H1 (cell line): ENCODE data around the gene TIAM2. TPM values are rescaled to one million over a fixed set of nuclear protein-coding genes. Genes with fewer than 3 reads are reported as not detected.
A peak's percentile ranks its signal among the peaks of the same experiment; 100 is the strongest.

Source experiments
- CTCF ChIA-PET: fragments of 300-600 bp; sonication (Branson Sonifier 250); formaldehyde crosslinking; loops from one replicate; lab custom pipeline; 2021; ENCODE audit not compliant: partially characterized antibody; lab: Charles Lee
- POLR2A ChIA-PET: fragments of 300-600 bp; sonication (Branson Sonifier 250); formaldehyde crosslinking; loops from one replicate; lab custom pipeline; 2021; ENCODE audit warnings: inconsistent platforms; ENCODE audit not compliant: partially characterized antibody; lab: Charles Lee
- DNase-seq, 2 experiments: peaks; one replicate each; pipeline versions ENCODE4 v3.0.0 to v3.0.0-alpha.2; 2010 to 2022; ENCODE audit warnings: low spot score in 2 of 2, low read depth in 1 of 2, mixed read lengths in 1 of 2
- FAIRE-seq: peaks from 2 replicates; lab custom pipeline; 2011; peaks lifted over from hg19 to GRCh38; lab: Jason Lieb, UNC
- H2AFZ ChIP-seq: 2 replicates; pipeline ENCODE4 v1.8.1; 2012; ENCODE audit warnings: low read length, inconsistent platforms
- H2AK5ac ChIP-seq: 2 replicates; pipeline ENCODE4 v1.6.1; 2013; ENCODE audit warnings: low read depth, low read length
- H2BK120ac ChIP-seq: replicated peaks from 2 replicates; pipeline ENCODE3; 2013; ENCODE audit warnings: low read depth, low read length, inconsistent platforms
- H2BK12ac ChIP-seq: 2 replicates; pipeline ENCODE4 v1.6.1; 2013; ENCODE audit warnings: low read depth, low read length
- H2BK15ac ChIP-seq: 2 replicates; pipeline ENCODE4 v1.6.1; 2013; ENCODE audit warnings: low read length
- H2BK20ac ChIP-seq: 2 replicates; pipeline ENCODE4 v1.6.1; 2013; ENCODE audit warnings: low read length
- H2BK5ac ChIP-seq: 2 replicates; pipeline ENCODE4 v1.6.1; 2013; ENCODE audit warnings: low read depth, low read length
- H3K14ac ChIP-seq: 2 replicates; pipeline ENCODE4 v1.6.1; 2013; ENCODE audit warnings: inconsistent platforms; ENCODE audit not compliant: insufficient read length
- H3K18ac ChIP-seq: 2 replicates; pipeline ENCODE4 v1.6.1; 2013; ENCODE audit warnings: low read length; ENCODE audit errors: extremely low read depth
- H3K23ac ChIP-seq: 2 replicates; pipeline ENCODE4 v1.6.1; 2013; ENCODE audit warnings: inconsistent platforms; ENCODE audit not compliant: insufficient read length
- H3K23me2 ChIP-seq: 2 replicates; pipeline ENCODE4 v1.6.1; 2013; ENCODE audit warnings: low read depth, low read length
- H3K27ac ChIP-seq: 2 replicates; pipeline ENCODE4 v1.6.1; 2011; ENCODE audit warnings: low read depth, low read length, inconsistent platforms
- H3K27me3 ChIP-seq, 4 experiments: replicated peaks in 1 of 4; 1 replicate in 1 of 4; 2 replicates in 3 of 4; pipeline versions ENCODE4 v1.6.1 to v1.8.1; 2011 to 2013; ENCODE audit warnings: low read length in 3 of 4, mild to moderate bottlenecking in 3 of 4, inconsistent platforms in 2 of 4, mixed read lengths in 2 of 4, moderate library complexity in 1 of 4; ENCODE audit not compliant: control insufficient read depth in 3 of 4, insufficient read depth in 3 of 4; ENCODE audit errors: extremely low read depth in 1 of 4
- H3K36me3 ChIP-seq, 4 experiments: 2 replicates each; pipeline versions ENCODE4 v1.6.1 to v1.8.1; 2011 to 2013; ENCODE audit warnings: mild to moderate bottlenecking in 4 of 4, low read length in 3 of 4, moderate library complexity in 2 of 4, control low read depth in 1 of 4, inconsistent platforms in 1 of 4; ENCODE audit not compliant: insufficient read depth in 4 of 4, control insufficient read depth in 2 of 4
- H3K4ac ChIP-seq: replicated peaks from 2 replicates; pipeline ENCODE3; 2013; ENCODE audit warnings: low read length, low read depth, mixed read lengths, inconsistent platforms; ENCODE audit not compliant: insufficient read length
- H3K4me1 ChIP-seq, 4 experiments: replicated peaks in 1 of 4; 1 replicate in 1 of 4; 2 replicates in 3 of 4; pipeline versions ENCODE4 v1.6.1 to v1.8.1; 2011 to 2013; ENCODE audit warnings: low read length in 3 of 4, inconsistent platforms in 2 of 4, mixed read lengths in 1 of 4; ENCODE audit not compliant: insufficient read depth in 4 of 4, control insufficient read depth in 3 of 4
- H3K4me2 ChIP-seq, 2 experiments: 2 replicates each; pipeline versions ENCODE4 v1.6.1 to v1.8.1; 2011 to 2013; ENCODE audit warnings: low read depth in 2 of 2, low read length in 2 of 2, control low read depth in 1 of 2, inconsistent platforms in 1 of 2, mild to moderate bottlenecking in 1 of 2; ENCODE audit not compliant: insufficient read depth in 1 of 2
- H3K4me3 ChIP-seq, 4 experiments: fragments of 200-600, 300-600 bp in 1 of 4; sonication (generic), shearing (Covaris generic), sonication (Bioruptor Twin) in 1 of 4; 2 replicates each; pipeline versions ENCODE4 v1.5.1 to v1.8.1; 2011 to 2016; ENCODE audit warnings: low read length in 4 of 4, low read depth in 3 of 4, control low read depth in 2 of 4, inconsistent platforms in 2 of 4, mild to moderate bottlenecking in 2 of 4, mixed read lengths in 1 of 4, moderate library complexity in 1 of 4; ENCODE audit not compliant: insufficient read depth in 2 of 4; ENCODE audit errors: extremely low read depth in 1 of 4
- H3K56ac ChIP-seq: replicated peaks from 2 replicates; pipeline ENCODE3; 2013; ENCODE audit warnings: low read depth, mild to moderate bottlenecking, mixed read lengths, low read length, inconsistent platforms; ENCODE audit not compliant: insufficient read length
- H3K79me1 ChIP-seq: 2 replicates; pipeline ENCODE4 v1.6.1; 2013; ENCODE audit warnings: low read depth, low read length, control low read depth
- H3K79me2 ChIP-seq, 2 experiments: 2 replicates each; pipeline versions ENCODE4 v1.6.1 to v1.8.1; 2012 to 2013; ENCODE audit warnings: low read length in 2 of 2, mild to moderate bottlenecking in 2 of 2, inconsistent platforms in 1 of 2; ENCODE audit not compliant: insufficient read depth in 2 of 2, control insufficient read depth in 1 of 2
- H3K9ac ChIP-seq, 4 experiments: replicated peaks in 1 of 4; 1 replicate in 1 of 4; 2 replicates in 3 of 4; pipeline versions ENCODE4 v1.6.1 to v1.8.1; 2011 to 2013; ENCODE audit warnings: low read depth in 3 of 4, low read length in 3 of 4, control low read depth in 2 of 4, mild to moderate bottlenecking in 2 of 4, moderate library complexity in 2 of 4, inconsistent platforms in 1 of 4; ENCODE audit errors: extremely low read depth in 1 of 4
- H3K9me3 ChIP-seq, 2 experiments: 2 replicates each; pipeline versions ENCODE4 v1.6.1 to v1.8.1; 2012 to 2013; ENCODE audit warnings: mild to moderate bottlenecking in 2 of 2, moderate library complexity in 2 of 2, control low read depth in 1 of 2, inconsistent platforms in 1 of 2, low read depth in 1 of 2, low read length in 1 of 2, mixed read lengths in 1 of 2; ENCODE audit not compliant: insufficient read depth in 2 of 2
- H4K20me1 ChIP-seq, 2 experiments: replicated peaks in 1 of 2; 2 replicates each; pipeline versions ENCODE3 to v1.8.1; 2011 to 2013; ENCODE audit warnings: inconsistent platforms in 2 of 2, low read length in 2 of 2, mild to moderate bottlenecking in 1 of 2; ENCODE audit not compliant: insufficient read depth in 2 of 2, control insufficient read depth in 1 of 2
- H4K5ac ChIP-seq: 2 replicates; pipeline ENCODE4 v1.6.1; 2013; ENCODE audit warnings: low read length, low read depth, mixed read lengths, inconsistent platforms; ENCODE audit not compliant: insufficient read length
- H4K8ac ChIP-seq: 2 replicates; pipeline ENCODE4 v1.8.0; 2013; ENCODE audit warnings: mild to moderate bottlenecking, moderate library complexity, low read length, inconsistent platforms; ENCODE audit not compliant: insufficient read depth; ENCODE audit errors: extremely low read depth
- H4K91ac ChIP-seq: replicated peaks from 2 replicates; pipeline ENCODE3; 2013; ENCODE audit warnings: low read length, mixed read lengths, inconsistent platforms; ENCODE audit not compliant: insufficient read length
- BRCA1 ChIP-seq: IDR thresholded peaks from 2 replicates; pipeline ENCODE4 v1.6.1; 2012; ENCODE audit warnings: low read depth, low read length, improper control_type of control experiment
- JUND ChIP-seq: IDR thresholded peaks from 2 replicates; pipeline ENCODE4 v1.6.1; 2011; ENCODE audit warnings: mild to moderate bottlenecking, improper control_type of control experiment, low read length
- KDM5A ChIP-seq: fragments of 200-600 bp; IDR thresholded peaks from 2 replicates; pipeline ENCODE4 v1.7.1; 2012; ENCODE audit warnings: mild to moderate bottlenecking, low read length, inconsistent platforms, mixed read lengths
- NANOG ChIP-seq: IDR thresholded peaks from 2 replicates; pipeline ENCODE4 v1.6.1; 2011; ENCODE audit warnings: low read length, low read depth, mild to moderate bottlenecking, inconsistent platforms; ENCODE audit not compliant: insufficient read depth, poor library complexity, severe bottlenecking
- POU5F1 ChIP-seq: IDR thresholded peaks from 2 replicates; pipeline ENCODE4 v1.6.1; 2011; ENCODE audit warnings: low read depth, mild to moderate bottlenecking, low read length, moderate library complexity
- RAD21 ChIP-seq, 2 experiments: IDR thresholded peaks in 1 of 2; conservative IDR thresholded peaks in 1 of 2; 2 replicates each; pipeline ENCODE4 v1.6.1; 2011; ENCODE audit warnings: low read depth in 2 of 2, low read length in 2 of 2, improper control_type of control experiment in 1 of 2, inconsistent platforms in 1 of 2, mild to moderate bottlenecking in 1 of 2, moderate library complexity in 1 of 2
- RFX5 ChIP-seq: IDR thresholded peaks from 2 replicates; pipeline ENCODE4 v1.6.1; 2011; ENCODE audit warnings: low read depth, low read length, improper control_type of control experiment, borderline replicate concordance
- WGBS, 2 experiments: shearing (Covaris generic) in 1 of 2; methylation state at CpG; one replicate each; pipeline versions ENCODE4 v1.1.6 to v1.1.7; 2013 to 2015; ENCODE audit warnings: low lambda C conversion rate in 2 of 2, mixed read lengths in 2 of 2, inconsistent platforms in 1 of 2, low coverage in 1 of 2, missing lambda C conversion rate in 1 of 2; ENCODE audit not compliant: insufficient replicate concordance in 2 of 2, insufficient coverage in 1 of 2, insufficient read length in 1 of 2; ENCODE audit errors: extremely low coverage in 1 of 2, missing lambda C conversion rate in 1 of 2; 5-methylcytosine and 5-hydroxymethylcytosine counted together
- polyA plus RNA-seq, 7 experiments: library from polyadenylated mRNA; depleted of rRNA in 3 of 7; stranded (reverse) in 5 of 7; unstranded in 2 of 7; fragments of >200 nt in 5 of 7; fragments of 200-250 nt in 2 of 7; gene quantifications; 1 replicate in 5 of 7; 2 replicates in 1 of 7; 4 replicates in 1 of 7; pipeline versions ENCODE4 v1.2.1 to v1.2.3, GENCODE V29; 2011 to 2013; ENCODE audit warnings: missing spikeins in 2 of 7, mixed read lengths in 2 of 7
- total RNA-seq: library from RNA; stranded (reverse); fragmentation: NEBNext Ultra II Directional; extraction: Animal tissue kit (Norgen Biotek cat#: 25700); gene quantifications from 2 replicates; pipeline ENCODE4 v1.2.1, GENCODE V29; 2021

Gene TIAM2
- total and polyA plus RNA-seq, 2 of the 8 experiments (the other 6 are each of a cell fraction or from before 2014, with no cell fraction given), result 7.4 to 23.9 TPM

DNA sequence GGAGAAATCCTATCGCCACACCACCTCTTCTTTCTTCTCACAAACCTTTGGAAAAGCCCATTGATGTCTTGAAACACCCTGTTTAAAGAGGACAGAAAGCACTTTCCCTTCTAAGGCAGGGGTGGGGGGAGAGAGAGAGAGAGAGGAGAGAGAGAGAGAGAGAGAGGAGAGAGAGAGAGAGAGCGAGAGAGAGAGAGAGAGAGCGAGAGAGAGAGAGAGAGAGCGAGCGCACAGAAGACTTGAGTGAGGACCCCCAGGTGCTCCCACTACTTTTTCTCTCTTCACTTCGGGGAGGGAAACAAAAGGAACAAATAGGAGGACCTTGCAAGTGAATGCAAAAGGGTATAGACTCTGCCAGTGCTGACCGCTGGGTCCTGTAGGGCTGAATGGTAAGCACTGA is 52.4 kb downstream of the TIAM2 start:
- FAIRE-seq, result no peak
- Histone ChIP-seq H3K9ac (no peak overlapping the region), H3K23ac (no peak overlapping the region), H2BK20ac (no peak overlapping the region), H2BK120ac (no peak overlapping the region), H3K4ac (no peak overlapping the region), H3K56ac (no peak overlapping the region), H3K23me2 (no peaks in the 10 kb centered on the region), H3K18ac (no peak overlapping the region), H3K9me3 (no peaks in the 10 kb centered on the region), H4K91ac (no peak overlapping the region), H3K27me3 (no peaks in the 10 kb centered on the region), H3K14ac (no peak overlapping the region), H3K79me2 (no peaks in the 10 kb centered on the region), H3K4me3 (no peak overlapping the region), H2AK5ac (no peak overlapping the region), H3K36me3 (no peaks in the 10 kb centered on the region), H3K4me1 (peaks cover 0 to 7% (median 2%) of the 10 kb centered on the region in 4 experiments; a peak in 5 of 7 replicates), H4K5ac (no peak overlapping the region), H3K79me1 (no peaks in the 10 kb centered on the region), H4K8ac (no peak overlapping the region), H3K27ac (no peak overlapping the region), H2AFZ (no peak overlapping the region), H2BK5ac (no peak overlapping the region), H4K20me1 (no peaks in the 10 kb centered on the region), H3K4me2 (no peak overlapping the region), H2BK12ac (no peak overlapping the region), H2BK15ac (no peak overlapping the region)
- TF ChIP-seq POU5F1, result no peak
- no peak for TF ChIP-seq RFX5
- TF ChIP-seq RAD21 (IDR thresholded peaks at IDR 0.05 in 1 of 2, conservative IDR thresholded peaks at IDR 0.05 in 1 of 2; ENCODE audit: low read depth in 2 of 2, low read length in 2 of 2), result no peak
- no peak for TF ChIP-seq BRCA1
- TF ChIP-seq KDM5A, result no peak
- no peak for TF ChIP-seq NANOG
- peak; percentile 85 for TF ChIP-seq JUND
- WGBS, 2 experiments, result 73% methylated on average over 5 of the region's 7 CpGs; no CpG with 5 or more reads in 1 of the 2 experiments
- ChIA-PET CTCF (no interaction called here), POLR2A (no interaction called here)
- no peak for DNase-seq
